CD14-positive monocyte (primary cell): ENCODE data around the gene IRF9. TPM values are rescaled to one million over a fixed set of nuclear protein-coding genes. Genes with fewer than 3 reads are reported as not detected.

ENCODE experiments used
- DNase-seq, 3 donors: peaks; one replicate each; pipeline ENCODE4 v3.0.0-alpha.2; 2011 to 2022
- H2AFZ ChIP-seq: 2 replicates; pipeline ENCODE4 v1.6.0; 2012; ENCODE audit warnings: mild to moderate bottlenecking, low read depth, low read length, inconsistent platforms; ENCODE audit not compliant: insufficient read depth, poor library complexity, severe bottlenecking
- H3K27ac ChIP-seq, 2 donors: 1 replicate in 1 of 2; 2 replicates in 1 of 2; pipeline ENCODE4 v1.5.1; 2012 to 2013; ENCODE audit warnings: low read length in 2 of 2, control low read depth in 1 of 2, inconsistent platforms in 1 of 2, low read depth in 1 of 2, mild to moderate bottlenecking in 1 of 2
- H3K27me3 ChIP-seq, 2 donors: one replicate each; pipeline versions ENCODE4 v1.6.0 to v1.6.1; 2011 to 2013; ENCODE audit warnings: low read length in 2 of 2; ENCODE audit not compliant: control insufficient read depth in 2 of 2, insufficient read depth in 2 of 2
- H3K36me3 ChIP-seq, 2 donors: replicated peaks in 1 of 2; 1 replicate in 1 of 2; 2 replicates in 1 of 2; pipeline versions ENCODE4 v1.5.1 to v1.6.1; 2012 to 2013; ENCODE audit warnings: low read length in 2 of 2, control low read depth in 1 of 2, inconsistent platforms in 1 of 2, mild to moderate bottlenecking in 1 of 2; ENCODE audit not compliant: insufficient read depth in 2 of 2, control insufficient read depth in 1 of 2
- H3K4me1 ChIP-seq, 2 donors: 1 replicate in 1 of 2; 2 replicates in 1 of 2; pipeline versions ENCODE4 v1.5.1 to v1.6.1; 2012 to 2013; ENCODE audit warnings: low read length in 2 of 2, control low read depth in 1 of 2, inconsistent platforms in 1 of 2, mild to moderate bottlenecking in 1 of 2, moderate library complexity in 1 of 2; ENCODE audit not compliant: insufficient read depth in 2 of 2, control insufficient read depth in 1 of 2
- H3K4me2 ChIP-seq: replicated peaks from 2 replicates; pipeline ENCODE3; 2012; ENCODE audit warnings: low read length, moderate library complexity, mild to moderate bottlenecking; ENCODE audit not compliant: poor library complexity, severe bottlenecking; ENCODE audit errors: extremely low read depth
- H3K4me3 ChIP-seq, 3 experiments: fragments of 200-600 bp in 1 of 3; sonication (generic) in 1 of 3; replicated peaks in 1 of 3; 1 replicate in 2 of 3; 2 replicates in 1 of 3; pipeline ENCODE4 v1.5.1; 2011 to 2013; ENCODE audit warnings: low read length in 3 of 3, mild to moderate bottlenecking in 3 of 3, control low read depth in 2 of 3, low read depth in 2 of 3, inconsistent platforms in 1 of 3, moderate library complexity in 1 of 3
- H3K79me2 ChIP-seq: 2 replicates; pipeline ENCODE4 v1.6.0; 2012; ENCODE audit warnings: mild to moderate bottlenecking, control low read depth, inconsistent platforms, low read length, moderate library complexity; ENCODE audit not compliant: insufficient read depth
- H3K9ac ChIP-seq: 2 replicates; pipeline ENCODE4 v1.6.0; 2017; ENCODE audit warnings: low read length, mild to moderate bottlenecking; ENCODE audit not compliant: insufficient read depth, poor library complexity, severe bottlenecking
- H3K9me3 ChIP-seq, 2 donors: replicated peaks in 1 of 2; 1 replicate in 1 of 2; 2 replicates in 1 of 2; pipeline versions ENCODE4 v1.5.1 to v1.6.1; 2012 to 2013; ENCODE audit warnings: low read length in 2 of 2, control low read depth in 1 of 2; ENCODE audit not compliant: control insufficient read depth in 1 of 2, insufficient read depth in 1 of 2
- H4K20me1 ChIP-seq: 2 replicates; pipeline ENCODE4 v1.6.0; 2012; ENCODE audit warnings: mild to moderate bottlenecking, low read length, control low read depth, moderate library complexity; ENCODE audit not compliant: insufficient read depth
- H3K27ac Mint-ChIP-seq, 7 donors: one replicate each; pipeline ENCODE4 v1.8.0; 2020; ENCODE audit warnings: mild to moderate bottlenecking in 7 of 7, mixed read lengths in 7 of 7, moderate library complexity in 6 of 7, inconsistent platforms in 2 of 7
- H3K27me3 Mint-ChIP-seq, 3 donors: one replicate each; pipeline ENCODE4 v1.8.0; 2021 to 2022; ENCODE audit warnings: low read depth in 3 of 3, mild to moderate bottlenecking in 3 of 3, mixed read lengths in 3 of 3, moderate library complexity in 3 of 3, inconsistent platforms in 1 of 3
- H3K36me3 Mint-ChIP-seq, 2 donors: one replicate each; pipeline ENCODE4 v1.8.0; 2020; ENCODE audit warnings: mixed read lengths in 2 of 2, inconsistent platforms in 1 of 2, mild to moderate bottlenecking in 1 of 2
- H3K4me1 Mint-ChIP-seq: one replicate; pipeline ENCODE4 v1.8.0; 2020; ENCODE audit warnings: mild to moderate bottlenecking, mixed read lengths
- H3K4me3 Mint-ChIP-seq, 2 donors: one replicate each; pipeline ENCODE4 v1.8.0; 2020; ENCODE audit warnings: mild to moderate bottlenecking in 2 of 2, mixed read lengths in 2 of 2, moderate library complexity in 1 of 2
- H3K9me3 Mint-ChIP-seq, 7 donors: one replicate each; pipeline ENCODE4 v1.8.0; 2020 to 2022; ENCODE audit warnings: mixed read lengths in 7 of 7, mild to moderate bottlenecking in 6 of 7, moderate library complexity in 6 of 7, inconsistent platforms in 2 of 7
- CTCF ChIP-seq: fragments of 200-600 bp; IDR thresholded peaks from one replicate; pipeline ENCODE4 v1.8.0; 2022; ENCODE audit warnings: antibody characterized with exemption, mild to moderate bottlenecking
- WGBS: methylation state at CpG from one replicate; pipeline ENCODE4 v1.1.5; 2013; ENCODE audit warnings: missing lambda C conversion rate; ENCODE audit not compliant: insufficient coverage; 5-methylcytosine and 5-hydroxymethylcytosine counted together
- intact Hi-C, 2 donors: fragments of 100-400 bp; cut with micrococcal nuclease; formaldehyde crosslinking; loops; one replicate each; pipeline versions ENCODE4 v1.15.0 to v1.15.1; 2023
- polyA plus RNA-seq, 3 donors: library from polyadenylated mRNA; depleted of rRNA in 1 of 3; unstranded in 2 of 3; stranded (reverse) in 1 of 3; fragments of 300-500 nt in 2 of 3; fragments of >200 nt in 1 of 3; fragmentation: Illumina TruSeq in 2 of 3; gene quantifications; 1 replicate in 2 of 3; 2 replicates in 1 of 3; pipeline ENCODE4 v1.2.3, GENCODE V29; 2012 to 2021

The IRF9 gene
- polyA plus RNA-seq, 3 donors = 44.7 to 208 (median 56.0) TPM

- H4K20me1 ChIP-seq = peaks cover 46% of the 10 kb centered on the region
- intact Hi-C loops = loop anchor here in 1 of 2 donors (10.0 kb wide), 1 partner anchor 95 kb away; the partner anchor contains the start of genes GMPR2 and NEDD8
- no peak overlapping the region for H3K4me3 ChIP-seq
- peaks cover 47 to 49% of the 10 kb centered on the region in 2 donors for H3K36me3 Mint-ChIP-seq
- no peak overlapping the region for H3K9ac ChIP-seq
- no peak for DNase-seq
- peak overlapping the region in 3 of 7 donors; percentile 1 to 71 (median 13) for H3K27ac Mint-ChIP-seq
- peaks cover 0 to 2% (median 1%) of the 10 kb centered on the region in 3 donors for H3K27me3 Mint-ChIP-seq
- no peak overlapping the region for H2AFZ ChIP-seq
- TF ChIP-seq CTCF = no peak
- H3K36me3 ChIP-seq = peaks cover 37 to 47% of the 10 kb centered on the region in 2 donors
- no peaks in the 10 kb centered on the region for H3K9me3 Mint-ChIP-seq
- peaks cover 42 to 56% of the 10 kb centered on the region in 2 donors for H3K4me1 ChIP-seq
- no peak overlapping the region for H3K4me2 ChIP-seq
- no peak overlapping the region for H3K4me3 Mint-ChIP-seq
- WGBS = 100% methylated on average over 2 of the region's 9 CpGs
- H3K27me3 ChIP-seq = no peaks in the 10 kb centered on the region
- H3K79me2 ChIP-seq = peaks cover 62% of the 10 kb centered on the region
- H3K27ac ChIP-seq = peak overlapping the region in 1 of 2 donors; percentile 3
- H3K4me1 Mint-ChIP-seq = peaks cover 62% of the 10 kb centered on the region
- no peaks in the 10 kb centered on the region for H3K9me3 ChIP-seq
Measured at GRCh38 chr14:24139272-24139934, 21.7 kb upstream of the IRF9 start.

GRCh38 chr14:24141097-24141880 is 19.8 kb upstream of the IRF9 start, which contains the start of gene EMC9:
EMC9 (minus strand) TSS chr14:24141591; CDS start chr14:24141304, 287 bp downstream.
- H3K9me3 Mint-ChIP-seq = no peaks in the 10 kb centered on the region
- Histone ChIP-seq H3K4me3 (peak within 1 kb of the TSS; percentile 70 to 92 (median 81)), H3K27ac (peak within 1 kb of the TSS; percentile 69 to 79), H3K4me1 (peaks cover 51 to 65% of the 10 kb centered on the region in 2 donors), H3K4me2 (peak within 1 kb of the TSS; percentile 99), H3K27me3 (no peaks in the 10 kb centered on the region), H2AFZ (peak within 1 kb of the TSS; percentile 90), H3K9me3 (no peaks in the 10 kb centered on the region), H3K79me2 (peaks cover 78% of the 10 kb centered on the region), H4K20me1 (peaks cover 63% of the 10 kb centered on the region), H3K9ac (peak within 1 kb of the TSS; percentile 74), H3K36me3 (peaks cover 42 to 53% of the 10 kb centered on the region in 2 donors)
- intact Hi-C loops = no loop called here
- H3K4me1 Mint-ChIP-seq = peaks cover 70% of the 10 kb centered on the region
- H3K36me3 Mint-ChIP-seq = peaks cover 53 to 57% of the 10 kb centered on the region in 2 donors
- under 1% methylated on average over 65 of the region's 65 CpGs for whole genome bisulfite sequencing
- peak within 1 kb of the TSS; percentile 87 to 91 for H3K4me3 Mint-ChIP-seq
- peak; percentile 17 for TF ChIP-seq CTCF
- H3K27ac Mint-ChIP-seq = peak within 1 kb of the TSS; percentile 83 to 95 (median 92)
- peaks cover 0 to 2% (median 1%) of the 10 kb centered on the region in 3 donors for H3K27me3 Mint-ChIP-seq
- DNase-seq = peak; percentile 97 to 100 (median 97)
